Measurements from ENCODE around the gene PERCC1.

GRCh38 chr16:1443980-1444729, 13.3 kb downstream of the PERCC1 start, which contains the start of gene CCDC154:
- no peak for TF ChIP-seq CTCF (IDR thresholded peaks at IDR 0.05)
- TF ChIP-seq EZH2phosphoT487 (IDR thresholded peaks at IDR 0.05): no peak
